ENCODE results near the gene MILR1.

The MILR1 gene

GRCh38 chr17:64500862-64501765 is 52.2 kb downstream of the MILR1 start:
- TF ChIP-seq CTCF (IDR thresholded peaks at IDR 0.05; ENCODE audit: low read depth, low read length), result no peak
- no peak for DNase-seq (ENCODE audit: extremely low read depth, low read depth)

- DNase-seq (ENCODE audit: extremely low read depth, low read depth), result no peak
- TF ChIP-seq CTCF (IDR thresholded peaks at IDR 0.05; ENCODE audit: low read depth, low read length), result no peak
Observed at GRCh38 chr17:64502021-64502420, 53.1 kb downstream of the MILR1 start.

- DNase-seq (ENCODE audit: extremely low read depth, low read depth), result no peak
- TF ChIP-seq CTCF (IDR thresholded peaks at IDR 0.05; ENCODE audit: low read depth, low read length), result no peak
Observed at GRCh38 chr17:64502809-64503208, 53.9 kb downstream of the MILR1 start.

- no peak for DNase-seq (ENCODE audit: extremely low read depth, low read depth)
- no peak for TF ChIP-seq CTCF (IDR thresholded peaks at IDR 0.05; ENCODE audit: low read depth, low read length)
Observed at GRCh38 chr17:64503341-64503740, 54.4 kb downstream of the MILR1 start.

GRCh38 chr17:64503821-64504768 is 55.2 kb downstream of the MILR1 start:
- no peak for TF ChIP-seq CTCF (IDR thresholded peaks at IDR 0.05; ENCODE audit: low read depth, low read length)
- no peak for DNase-seq (ENCODE audit: extremely low read depth, low read depth)

- no peak for TF ChIP-seq CTCF (IDR thresholded peaks at IDR 0.05; ENCODE audit: low read depth, low read length)
- no peak for DNase-seq (ENCODE audit: extremely low read depth, low read depth)
Observed at GRCh38 chr17:64504769-64505339, 55.9 kb downstream of the MILR1 start.

All from AG09319 (cell line).